Measurements from ENCODE around the gene DEXI. TPM values are rescaled to one million over a fixed set of nuclear protein-coding genes. Genes with fewer than 3 reads are reported as not detected.
A peak's percentile ranks its signal among the peaks of the same experiment; 100 is the strongest.

Gene DEXI
- total and polyA plus RNA-seq, 2 of the 13 experiments (the other 11 are each of a cell fraction or from before 2014, with no cell fraction given): 51.5 to 70.4 TPM

DNA sequence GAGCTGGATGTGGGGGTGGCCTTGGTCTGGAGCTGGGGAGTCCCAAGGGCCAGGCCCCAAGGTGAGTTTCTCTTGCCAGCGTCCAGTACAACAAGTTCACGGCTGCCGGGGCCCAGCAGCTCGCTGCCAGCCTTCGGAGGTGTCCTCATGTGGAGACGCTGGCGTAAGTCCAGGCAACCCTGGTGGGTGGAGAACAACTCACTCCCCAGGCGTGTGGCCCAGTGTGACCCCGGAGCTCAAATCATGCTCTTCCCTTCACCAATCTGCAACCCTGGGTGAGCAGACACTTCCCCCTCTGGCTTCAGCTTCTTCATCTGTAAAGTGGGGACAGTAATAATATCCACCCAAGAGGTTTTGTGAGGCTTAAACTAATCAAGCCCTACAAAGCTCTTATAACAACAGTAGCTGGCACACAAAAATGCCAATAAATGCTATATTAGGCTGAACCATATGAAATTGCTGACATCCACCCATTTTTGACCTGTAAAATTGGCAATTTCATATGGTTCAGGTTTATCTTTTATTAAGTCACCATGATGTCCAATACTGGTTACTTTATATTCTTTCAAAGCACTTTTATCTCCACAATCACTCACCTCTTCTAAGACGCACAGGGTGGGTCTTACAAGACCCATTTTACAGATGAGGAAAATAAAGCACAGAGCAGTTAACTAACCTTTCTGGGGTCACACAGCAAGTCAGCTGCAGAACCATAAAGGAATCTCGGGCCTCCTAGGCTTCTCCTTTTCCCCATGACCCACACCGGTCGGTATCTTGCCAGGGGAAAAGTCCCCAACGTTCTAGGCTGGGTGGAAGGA is 19.7 kb downstream of the DEXI start (continued):
- no peak for TF ChIP-seq MEIS1 (CRISPR knock-in tag; IDR thresholded peaks at IDR 0.05; ENCODE audit: borderline replicate concordance)
- no peak for TF ChIP-seq SUZ12 (IDR thresholded peaks at IDR 0.05; ENCODE audit: low read depth, low read length)
- no peak for TF ChIP-seq NAIF1 (CRISPR knock-in tag; IDR thresholded peaks at IDR 0.05; ENCODE audit: borderline replicate concordance)
- no peak for TF ChIP-seq ZNF790 (CRISPR knock-in tag; IDR thresholded peaks at IDR 0.05; ENCODE audit: borderline replicate concordance)
- no peak for TF ChIP-seq PCBP1 (IDR thresholded peaks at IDR 0.05; ENCODE audit: borderline replicate concordance, low read depth, low read length)
- TF ChIP-seq, protein P1, sequence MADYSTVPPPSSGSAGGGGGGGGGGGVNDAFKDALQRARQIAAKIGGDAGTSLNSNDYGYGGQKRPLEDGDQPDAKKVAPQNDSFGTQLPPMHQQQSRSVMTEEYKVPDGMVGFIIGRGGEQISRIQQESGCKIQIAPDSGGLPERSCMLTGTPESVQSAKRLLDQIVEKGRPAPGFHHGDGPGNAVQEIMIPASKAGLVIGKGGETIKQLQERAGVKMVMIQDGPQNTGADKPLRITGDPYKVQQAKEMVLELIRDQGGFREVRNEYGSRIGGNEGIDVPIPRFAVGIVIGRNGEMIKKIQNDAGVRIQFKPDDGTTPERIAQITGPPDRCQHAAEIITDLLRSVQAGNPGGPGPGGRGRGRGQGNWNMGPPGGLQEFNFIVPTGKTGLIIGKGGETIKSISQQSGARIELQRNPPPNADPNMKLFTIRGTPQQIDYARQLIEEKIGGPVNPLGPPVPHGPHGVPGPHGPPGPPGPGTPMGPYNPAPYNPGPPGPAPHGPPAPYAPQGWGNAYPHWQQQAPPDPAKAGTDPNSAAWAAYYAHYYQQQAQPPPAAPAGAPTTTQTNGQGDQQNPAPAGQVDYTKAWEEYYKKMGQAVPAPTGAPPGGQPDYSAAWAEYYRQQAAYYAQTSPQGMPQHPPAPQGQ (CRISPR knock-in tag; IDR thresholded peaks at IDR 0.05; ENCODE audit: borderline replicate concordance): no peak
- TF ChIP-seq LCORL (IDR thresholded peaks at IDR 0.05): no peak
- TF ChIP-seq LCORL (CRISPR knock-in tag; IDR thresholded peaks at IDR 0.05): no peak
- TF ChIP-seq ETV6 (CRISPR knock-in tag; conservative IDR thresholded peaks at IDR 0.05): no peak
- no peak for TF ChIP-seq ZNF350 (CRISPR knock-in tag; IDR thresholded peaks at IDR 0.05; ENCODE audit: borderline replicate concordance, low read depth)
- no peak for TF ChIP-seq ZNF766 (CRISPR knock-in tag; IDR thresholded peaks at IDR 0.05; ENCODE audit: borderline replicate concordance)
- no peak for TF ChIP-seq ZFP36L2 (CRISPR knock-in tag; IDR thresholded peaks at IDR 0.05)
- TF ChIP-seq, protein P2, sequence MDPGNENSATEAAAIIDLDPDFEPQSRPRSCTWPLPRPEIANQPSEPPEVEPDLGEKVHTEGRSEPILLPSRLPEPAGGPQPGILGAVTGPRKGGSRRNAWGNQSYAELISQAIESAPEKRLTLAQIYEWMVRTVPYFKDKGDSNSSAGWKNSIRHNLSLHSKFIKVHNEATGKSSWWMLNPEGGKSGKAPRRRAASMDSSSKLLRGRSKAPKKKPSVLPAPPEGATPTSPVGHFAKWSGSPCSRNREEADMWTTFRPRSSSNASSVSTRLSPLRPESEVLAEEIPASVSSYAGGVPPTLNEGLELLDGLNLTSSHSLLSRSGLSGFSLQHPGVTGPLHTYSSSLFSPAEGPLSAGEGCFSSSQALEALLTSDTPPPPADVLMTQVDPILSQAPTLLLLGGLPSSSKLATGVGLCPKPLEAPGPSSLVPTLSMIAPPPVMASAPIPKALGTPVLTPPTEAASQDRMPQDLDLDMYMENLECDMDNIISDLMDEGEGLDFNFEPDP (CRISPR knock-in tag; conservative IDR thresholded peaks at IDR 0.05): no peak
- no peak for TF ChIP-seq ZNF138 (CRISPR knock-in tag; IDR thresholded peaks at IDR 0.05; ENCODE audit: low read depth)
- TF ChIP-seq NFRKB (IDR thresholded peaks at IDR 0.05): no peak
- TF ChIP-seq MEIS2 (CRISPR knock-in tag; IDR thresholded peaks at IDR 0.05): no peak
- TF ChIP-seq ADNP (CRISPR knock-in tag; IDR thresholded peaks at IDR 0.05): no peak; the same call in 1 of the 2 replicates
- no peak for TF ChIP-seq ZNF614 (CRISPR knock-in tag; IDR thresholded peaks at IDR 0.05; ENCODE audit: borderline replicate concordance)
- TF ChIP-seq ZNF777 (CRISPR knock-in tag; IDR thresholded peaks at IDR 0.05): 0 out of 2 replicates have a peak, but pooled peaks have one; percentile 17
- TF ChIP-seq ZNF496 (CRISPR knock-in tag; IDR thresholded peaks at IDR 0.05; ENCODE audit: insufficient replicate concordance): no peak
- no peak for TF ChIP-seq ZNF441 (CRISPR knock-in tag; IDR thresholded peaks at IDR 0.05; ENCODE audit: borderline replicate concordance)
- no peak for TF ChIP-seq TOE1 (CRISPR knock-in tag; IDR thresholded peaks at IDR 0.05)
